Cardiac muscle cell (in vitro differentiated cells and primary cell): ENCODE measurements around the gene LARP1. TPM values are rescaled to one million over a fixed set of nuclear protein-coding genes. Genes with fewer than 3 reads are reported as not detected.

Experiments
- DNase-seq, 2 donors: peaks; one replicate each; pipeline versions ENCODE4 v3.0.0 to v3.0.0-alpha.2; 2010 to 2017; ENCODE audit warnings: low read depth in 1 of 2, low spot score in 1 of 2
- H3K27ac ChIP-seq: fragments of 200-600 bp; sonication (generic); 2 replicates; pipeline ENCODE4 v1.5.1; 2016
- H3K27me3 ChIP-seq: fragments of 200-600 bp; sonication (generic); 2 replicates; pipeline ENCODE4 v1.6.0; 2016; ENCODE audit warnings: control low read depth
- H3K36me3 ChIP-seq: fragments of 200-600 bp; sonication (generic); 2 replicates; pipeline ENCODE4 v1.5.1; 2016; ENCODE audit warnings: control low read depth
- H3K4me1 ChIP-seq: fragments of 200-600 bp; sonication (generic); 2 replicates; pipeline ENCODE4 v1.8.1; 2017; ENCODE audit warnings: low read depth, mild to moderate bottlenecking, mixed run types
- H3K4me3 ChIP-seq: fragments of 200-600 bp; sonication (generic); 2 replicates; pipeline ENCODE4 v1.5.1; 2016; ENCODE audit warnings: mild to moderate bottlenecking
- H3K9me3 ChIP-seq: fragments of 200-600 bp; sonication (generic); 2 replicates; pipeline ENCODE4 v1.5.1; 2017; ENCODE audit warnings: low read depth, mild to moderate bottlenecking, control low read depth
- polyA plus RNA-seq: library from polyadenylated mRNA; unstranded; fragments of >200 nt; fragmentation: Nextera tagmentation; extraction: Ambion mirVana; gene quantifications from 2 replicates; pipeline ENCODE4 v1.2.1, GENCODE V29; 2016
- total RNA-seq: library from RNA; depleted of rRNA; stranded (reverse); fragments of >200 nt; gene quantifications from 2 replicates; pipeline ENCODE4 v1.2.3, GENCODE V29; 2016
- TF ChIP-seq, protein P1 (sequence below): IDR thresholded peaks from 2 replicates; pipeline ENCODE4 v1.5.1; 2012; ENCODE audit warnings: low read depth, mild to moderate bottlenecking, low read length

The LARP1 gene
- total and polyA plus RNA-seq, 2 experiments from 2014 or later, result 40.7 to 97.8 TPM

DNA sequence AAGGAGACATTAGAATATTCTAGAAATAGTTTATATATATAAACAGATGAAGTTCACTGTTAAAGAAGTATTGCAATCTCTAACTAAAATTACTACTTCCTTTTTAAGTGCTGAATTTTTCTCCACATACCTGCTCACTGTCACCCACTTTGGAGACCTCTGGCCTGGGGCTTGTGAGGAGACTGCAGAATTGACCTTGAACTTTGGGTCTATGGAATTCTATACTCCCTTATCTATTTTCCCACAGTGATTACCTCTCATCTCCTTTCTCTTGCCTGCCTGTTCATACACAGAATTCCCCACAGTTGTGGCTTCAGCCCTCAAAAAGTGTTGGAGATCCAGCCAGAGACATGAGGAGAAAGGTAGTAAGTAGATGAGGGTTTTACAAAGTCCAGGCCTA is 45.4 kb downstream of the LARP1 start:
- peak overlapping the region; percentile 87 for H3K27ac ChIP-seq
- DNase-seq, result peak in 1 of 2 donors; percentile 29
- peaks cover 73% of the 10 kb centered on the region for H3K36me3 ChIP-seq
- peaks cover 6% of the 10 kb centered on the region for H3K4me1 ChIP-seq
- no peaks in the 10 kb centered on the region for H3K9me3 ChIP-seq
- no peak overlapping the region for H3K4me3 ChIP-seq
- H3K27me3 ChIP-seq, result no peaks in the 10 kb centered on the region
- TF ChIP-seq, protein P1, sequence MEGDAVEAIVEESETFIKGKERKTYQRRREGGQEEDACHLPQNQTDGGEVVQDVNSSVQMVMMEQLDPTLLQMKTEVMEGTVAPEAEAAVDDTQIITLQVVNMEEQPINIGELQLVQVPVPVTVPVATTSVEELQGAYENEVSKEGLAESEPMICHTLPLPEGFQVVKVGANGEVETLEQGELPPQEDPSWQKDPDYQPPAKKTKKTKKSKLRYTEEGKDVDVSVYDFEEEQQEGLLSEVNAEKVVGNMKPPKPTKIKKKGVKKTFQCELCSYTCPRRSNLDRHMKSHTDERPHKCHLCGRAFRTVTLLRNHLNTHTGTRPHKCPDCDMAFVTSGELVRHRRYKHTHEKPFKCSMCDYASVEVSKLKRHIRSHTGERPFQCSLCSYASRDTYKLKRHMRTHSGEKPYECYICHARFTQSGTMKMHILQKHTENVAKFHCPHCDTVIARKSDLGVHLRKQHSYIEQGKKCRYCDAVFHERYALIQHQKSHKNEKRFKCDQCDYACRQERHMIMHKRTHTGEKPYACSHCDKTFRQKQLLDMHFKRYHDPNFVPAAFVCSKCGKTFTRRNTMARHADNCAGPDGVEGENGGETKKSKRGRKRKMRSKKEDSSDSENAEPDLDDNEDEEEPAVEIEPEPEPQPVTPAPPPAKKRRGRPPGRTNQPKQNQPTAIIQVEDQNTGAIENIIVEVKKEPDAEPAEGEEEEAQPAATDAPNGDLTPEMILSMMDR, result no peak

DNA sequence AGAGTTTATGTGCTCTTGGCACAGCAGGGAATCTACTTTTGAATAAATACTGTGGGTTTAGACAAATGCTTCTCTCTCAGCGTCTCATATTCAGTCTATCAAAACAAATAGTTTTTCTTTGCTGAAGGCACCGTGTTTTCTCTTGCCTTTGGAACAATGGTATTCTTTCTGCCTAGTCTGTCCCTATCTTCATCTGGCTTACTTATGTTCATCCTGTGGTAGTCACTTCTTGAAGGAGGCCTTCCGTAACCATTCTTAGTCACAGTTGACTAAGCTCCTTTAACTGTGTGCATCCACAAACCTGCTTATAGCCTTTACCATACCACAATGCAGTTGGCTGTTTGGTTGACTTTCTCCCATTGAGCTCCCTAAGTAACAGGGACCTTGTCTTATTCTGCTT is 45.9 kb downstream of the LARP1 start:
- TF ChIP-seq, protein P1, result no peak
- H3K4me3 ChIP-seq, result no peak overlapping the region
- peak overlapping the region; percentile 87 for H3K27ac ChIP-seq
- DNase-seq, result no peak
- peaks cover 78% of the 10 kb centered on the region for H3K36me3 ChIP-seq
- no peaks in the 10 kb centered on the region for H3K27me3 ChIP-seq
- H3K4me1 ChIP-seq, result peaks cover 6% of the 10 kb centered on the region
- H3K9me3 ChIP-seq, result no peaks in the 10 kb centered on the region

DNA sequence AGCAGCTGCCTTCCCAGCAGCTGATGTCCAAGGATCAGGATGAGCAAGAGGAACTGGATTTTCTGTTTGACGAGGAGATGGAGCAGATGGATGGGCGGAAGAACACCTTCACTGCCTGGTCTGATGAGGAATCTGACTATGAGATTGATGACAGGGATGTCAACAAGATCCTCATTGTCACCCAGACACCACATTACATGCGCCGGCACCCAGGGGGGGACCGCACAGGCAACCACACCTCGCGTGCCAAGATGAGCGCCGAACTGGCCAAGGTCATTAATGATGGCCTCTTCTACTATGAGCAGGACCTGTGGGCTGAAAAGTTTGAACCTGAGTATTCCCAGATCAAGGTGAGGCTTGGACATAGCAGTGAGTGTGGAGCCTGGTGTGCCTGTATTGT is 46.9 kb downstream of the LARP1 start:
- Histone ChIP-seq H3K36me3 (peaks cover 85% of the 10 kb centered on the region), H3K27me3 (no peaks in the 10 kb centered on the region), H3K27ac (no peak overlapping the region), H3K4me3 (no peak overlapping the region), H3K9me3 (no peaks in the 10 kb centered on the region), H3K4me1 (peaks cover 6% of the 10 kb centered on the region)
- no peak for DNase-seq
- TF ChIP-seq, protein P1, result no peak

DNA sequence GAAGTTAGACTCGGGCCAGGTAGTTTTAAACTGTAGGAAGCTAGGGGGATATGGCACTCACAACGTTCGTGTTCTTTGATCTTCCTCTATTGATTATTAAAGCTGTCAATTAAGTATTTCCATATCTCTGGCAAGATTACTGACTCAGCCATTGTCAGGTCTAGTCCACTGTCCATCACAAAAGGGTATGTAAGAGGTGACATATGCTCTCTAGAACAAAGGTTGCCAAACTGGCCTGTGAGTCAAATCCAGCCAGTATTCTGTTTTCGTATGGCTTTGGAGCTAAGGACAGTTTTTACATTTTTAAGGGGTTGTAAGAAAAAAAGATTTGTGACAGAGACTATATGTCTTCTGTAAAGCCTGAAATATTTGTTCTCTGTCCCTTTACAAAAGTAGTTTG is 51.0 kb downstream of the LARP1 start:
- no peak overlapping the region for H3K4me3 ChIP-seq
- DNase-seq, result no peak
- H3K27ac ChIP-seq, result no peak overlapping the region
- no peaks in the 10 kb centered on the region for H3K4me1 ChIP-seq
- TF ChIP-seq, protein P1, result no peak
- H3K27me3 ChIP-seq, result no peaks in the 10 kb centered on the region
- H3K9me3 ChIP-seq, result no peaks in the 10 kb centered on the region
- H3K36me3 ChIP-seq, result peaks cover 79% of the 10 kb centered on the region

DNA sequence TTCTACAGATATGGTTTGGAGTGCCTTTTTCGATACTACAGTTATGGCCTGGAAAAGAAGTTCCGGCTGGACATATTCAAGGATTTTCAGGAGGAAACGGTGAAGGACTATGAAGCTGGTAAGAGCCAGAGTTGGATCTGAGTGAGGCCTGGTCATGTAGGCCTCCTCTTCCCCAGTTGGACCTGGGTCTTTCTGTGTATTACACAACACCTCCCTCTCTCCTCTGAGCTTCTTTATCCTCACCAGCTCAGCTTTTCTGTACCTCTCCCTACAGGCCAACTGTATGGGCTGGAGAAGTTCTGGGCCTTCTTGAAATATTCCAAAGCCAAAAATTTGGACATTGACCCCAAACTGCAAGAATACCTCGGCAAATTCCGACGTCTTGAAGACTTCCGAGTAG is 56.1 kb downstream of the LARP1 start:
- no peak overlapping the region for H3K4me3 ChIP-seq
- H3K27ac ChIP-seq, result peak overlapping the region; percentile 50
- no peaks in the 10 kb centered on the region for H3K4me1 ChIP-seq
- H3K36me3 ChIP-seq, result peaks cover 56% of the 10 kb centered on the region
- TF ChIP-seq, protein P1, result no peak
- H3K27me3 ChIP-seq, result no peaks in the 10 kb centered on the region
- H3K9me3 ChIP-seq, result no peaks in the 10 kb centered on the region
- no peak for DNase-seq
